NCI-H146 treated with DMSO at 0.1 percent for 48 hours (cell line): ENCODE results near the gene LAMTOR5.

Experiments used
- DNase-seq: peaks from one replicate; lab custom pipeline; 2025; ENCODE audit not compliant: unreplicated experiment; lab: John Stamatoyannopoulos, UW

The LAMTOR5 gene

DNA sequence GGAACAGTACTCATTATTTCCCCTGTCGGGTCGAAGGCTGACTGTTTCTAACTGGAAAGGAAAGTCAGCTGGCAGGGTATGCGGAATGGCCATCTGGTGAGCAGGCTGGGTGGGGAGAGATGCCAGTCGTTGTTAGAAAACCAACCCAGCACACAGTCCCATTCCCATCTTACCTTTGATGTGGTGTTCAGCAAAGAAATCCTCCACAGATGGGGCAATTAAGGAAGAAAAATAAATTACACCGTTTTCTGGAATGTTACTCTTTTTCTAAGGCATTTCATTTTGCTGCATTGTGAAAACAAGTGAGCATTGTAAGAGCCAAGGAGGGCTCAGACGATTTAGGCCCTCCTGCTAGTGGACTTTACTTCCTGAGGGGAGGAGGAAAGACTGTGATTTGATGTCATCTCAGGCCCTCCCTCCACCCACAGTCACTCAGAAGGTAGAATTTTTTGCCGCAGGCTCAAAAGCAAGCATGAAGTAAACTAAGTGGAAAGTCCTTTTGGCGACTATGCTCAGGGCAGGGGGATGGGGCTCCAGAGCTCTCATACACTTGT lies 16.7 kb downstream of the LAMTOR5 start, which contains the start of gene SLC16A4:
SLC16A4 (minus strand) TSS at position 335 of the 554 bp plus-strand sequence. CDS start 1,703 bp downstream, outside the sequence.
- DNase-seq = no peak

DNA sequence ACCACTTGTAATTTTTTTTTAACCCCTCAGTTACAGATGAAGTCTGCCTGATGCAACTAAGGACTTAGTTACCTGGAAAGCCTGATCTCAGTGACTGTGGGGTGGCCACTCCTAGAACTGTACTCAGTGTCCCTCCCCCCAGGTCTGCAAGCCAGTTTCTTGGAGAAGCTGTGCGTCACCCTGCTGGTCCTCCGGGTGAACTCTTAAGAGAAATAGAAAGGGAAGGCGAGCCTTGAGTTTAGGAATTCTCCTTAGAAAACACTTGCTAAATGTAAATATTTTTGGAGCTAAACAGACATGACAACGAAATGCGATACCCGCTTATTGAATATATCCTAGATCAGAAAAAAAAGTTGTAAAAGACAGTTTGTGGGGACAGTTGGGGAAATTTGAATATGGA lies 17.4 kb downstream of the LAMTOR5 start:
- DNase-seq = no peak

- DNase-seq = no peak
Observed at GRCh38 chr1:110387048-110387754, 20.3 kb downstream of the LAMTOR5 start.

DNA sequence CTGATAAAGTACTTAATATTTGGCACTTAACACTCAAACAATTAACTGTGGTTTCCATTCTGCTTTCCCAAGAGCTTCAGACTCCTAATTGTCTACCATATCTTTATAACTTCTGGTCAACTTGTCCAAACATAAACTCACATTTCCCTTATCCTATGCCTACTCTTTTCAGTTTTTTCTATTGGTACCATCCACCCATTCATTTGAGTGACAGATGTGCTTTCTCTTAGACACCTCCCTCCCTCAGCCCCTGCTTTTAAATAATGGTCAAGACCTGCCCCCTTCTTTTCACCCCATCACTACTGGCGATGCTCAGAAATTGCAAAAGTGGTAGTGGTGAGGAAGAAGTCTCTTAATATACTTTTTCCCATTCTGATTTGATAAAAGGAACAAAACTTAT lies 22.1 kb downstream of the LAMTOR5 start:
- no peak for DNase-seq

DNA sequence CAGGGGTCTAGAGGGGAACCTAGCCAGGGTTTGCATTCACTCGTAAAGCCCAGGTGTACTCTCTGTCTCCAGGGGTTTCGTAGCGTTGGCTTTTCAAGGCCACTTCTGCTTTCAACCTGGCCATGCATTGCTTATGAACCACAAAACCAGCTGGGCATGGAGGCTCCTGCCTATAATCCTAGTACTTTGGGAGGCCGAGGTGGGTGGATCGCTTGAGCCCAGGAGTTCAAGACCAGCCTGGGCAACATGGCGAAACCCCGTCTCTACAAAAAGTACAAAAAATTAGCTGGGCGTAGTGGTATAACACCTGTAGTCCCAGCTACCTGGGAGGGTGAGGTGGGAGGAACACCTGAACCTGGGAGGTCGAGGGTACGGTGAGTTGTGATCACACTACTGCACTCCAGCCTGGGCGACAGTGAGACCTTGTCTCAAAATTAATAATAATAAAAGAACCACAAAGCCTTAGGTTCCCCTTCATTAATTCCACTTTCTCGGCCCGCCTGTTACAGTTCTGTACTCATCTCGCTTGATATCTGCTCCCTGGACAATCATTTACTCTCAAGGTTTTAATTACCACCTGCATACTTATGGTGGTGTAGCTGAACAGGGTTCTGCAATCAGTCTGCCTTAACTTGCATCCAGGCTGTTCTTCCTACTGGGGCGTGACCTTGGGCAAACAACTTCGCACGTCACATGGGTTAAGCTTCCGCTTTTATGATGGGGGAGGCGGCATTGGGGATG lies 22.7 kb downstream of the LAMTOR5 start:
- no peak for DNase-seq

GRCh38 chr1:110383251-110383990 lies 24.1 kb downstream of the LAMTOR5 start:
- no peak for DNase-seq

GRCh38 chr1:110380672-110381283 lies 26.7 kb downstream of the LAMTOR5 start:
- DNase-seq = no peak

DNA sequence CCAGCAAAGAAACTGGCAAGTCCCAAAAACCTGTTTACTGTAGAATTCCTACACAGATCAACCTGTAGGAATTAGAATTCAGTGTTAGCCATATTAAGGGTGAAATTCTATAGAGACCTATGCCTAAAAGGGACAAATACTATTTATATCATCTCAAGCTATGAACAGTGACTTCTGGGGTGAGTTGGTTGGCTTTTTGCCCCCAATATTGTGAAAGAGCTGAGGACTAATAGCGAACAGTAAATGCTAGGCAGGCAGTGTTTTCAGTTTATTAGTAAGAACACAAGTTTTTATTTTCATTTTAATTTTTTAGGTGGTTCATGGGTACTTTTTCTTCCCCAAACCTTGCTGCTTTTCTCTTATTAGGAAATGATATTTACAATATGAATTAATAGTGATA lies 32.0 kb downstream of the LAMTOR5 start:
- DNase-seq = no peak

GRCh38 chr1:110370827-110371226 lies 36.7 kb downstream of the LAMTOR5 start:
- no peak for DNase-seq

DNA sequence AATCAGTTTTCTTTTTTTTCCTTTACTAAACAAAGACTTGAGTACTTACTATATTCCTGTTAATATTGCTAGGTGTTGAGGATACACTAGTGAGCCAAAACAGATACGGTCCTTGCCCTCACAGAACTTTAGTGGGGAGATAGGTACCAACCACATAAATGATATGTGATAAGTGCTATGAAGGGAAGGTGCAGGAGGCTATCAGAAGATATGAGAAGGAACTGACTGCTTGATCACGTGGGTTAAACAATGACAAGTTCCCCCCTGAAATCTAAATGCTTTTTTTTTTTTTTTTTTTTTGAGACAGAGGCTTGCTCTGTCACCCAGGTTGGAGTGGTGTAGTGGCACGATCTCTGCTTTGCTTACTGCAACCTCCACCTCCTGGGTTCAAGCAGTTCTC lies 43.3 kb downstream of the LAMTOR5 start:
- no peak for DNase-seq

DNA sequence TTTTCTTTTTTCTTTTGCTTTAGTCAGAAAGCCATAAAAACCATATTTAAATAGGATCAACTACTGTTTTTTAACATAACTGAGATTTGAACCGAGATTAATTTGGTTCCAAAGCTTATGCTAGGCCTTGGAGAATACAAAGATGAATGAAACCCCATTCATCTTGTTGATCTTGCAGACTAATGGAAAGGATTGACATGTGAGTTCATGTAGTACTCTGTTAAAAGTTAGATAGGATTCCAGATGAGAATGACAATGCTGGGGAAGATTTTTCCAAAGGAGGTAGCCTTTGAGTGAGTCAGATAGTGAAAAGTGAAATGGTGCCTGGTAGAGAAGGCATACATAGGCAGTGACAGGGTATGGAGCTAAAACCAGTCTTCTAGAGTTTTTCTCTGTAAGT lies 45.6 kb downstream of the LAMTOR5 start:
- DNase-seq = no peak

DNA sequence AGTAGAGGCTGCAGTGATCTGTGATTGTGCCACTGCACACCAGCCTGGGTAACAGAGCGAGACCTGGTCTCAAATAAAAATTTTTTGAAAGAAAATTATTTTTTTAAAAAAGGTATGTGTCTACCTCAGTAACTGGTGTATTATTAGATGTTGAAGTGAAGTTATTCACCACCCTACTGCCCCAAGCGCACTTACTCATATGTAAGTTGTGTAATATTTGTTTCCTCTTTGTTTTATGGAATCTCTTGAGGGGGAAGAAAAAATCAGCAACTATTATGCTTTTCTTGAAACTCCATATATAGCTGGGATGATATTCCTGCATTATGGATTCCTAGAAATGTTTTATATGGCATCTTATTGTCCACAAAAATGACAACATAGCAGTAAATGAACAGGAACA lies 47.1 kb downstream of the LAMTOR5 start:
- no peak for DNase-seq

GRCh38 chr1:110356379-110356778 lies 51.1 kb downstream of the LAMTOR5 start:
- DNase-seq = peak; percentile 32

- DNase-seq = no peak
Observed at GRCh38 chr1:110355321-110355720, 52.2 kb downstream of the LAMTOR5 start.
